Peyer's patch (tissue), 4 donors: ENCODE data around the gene GPR132.

Source experiments
- CTCF ChIP-seq, 6 experiments: fragments of 450-650 bp in 4 of 6; fragments of 200-600 bp in 2 of 6; sonication (generic) in 1 of 6; IDR thresholded peaks; one replicate each; pipeline ENCODE4 v1.5.1; 2017 to 2019; ENCODE audit warnings: antibody characterized with exemption in 6 of 6, mild to moderate bottlenecking in 3 of 6, moderate library complexity in 1 of 6
- POLR2A ChIP-seq, 2 donors: fragments of 450-650 bp; IDR thresholded peaks; one replicate each; pipeline ENCODE4 v1.5.1; 2017; ENCODE audit warnings: antibody characterized with exemption in 2 of 2, mild to moderate bottlenecking in 2 of 2, moderate library complexity in 2 of 2

GRCh38 chr14:105045710-105046326 is 19.4 kb downstream of the GPR132 start:
- peak; percentile 100 for TF ChIP-seq CTCF (IDR thresholded peaks at IDR 0.05)
- no peak for TF ChIP-seq POLR2A (IDR thresholded peaks at IDR 0.05)
